DOHH2 (cell line): ENCODE measurements around the gene DAAM2.

ENCODE experiments used
- H3F3A ChIP-seq: fragments of 200-600 bp; sonication (generic), shearing (Covaris generic); 2 replicates; pipeline ENCODE4 v1.6.0; 2016; ENCODE audit warnings: antibody characterized with exemption, mild to moderate bottlenecking; ENCODE audit not compliant: control insufficient read depth, insufficient read depth
- H3K27ac ChIP-seq: fragments of 200-600 bp; sonication (generic); 2 replicates; pipeline ENCODE4 v1.5.1; 2014; ENCODE audit warnings: low read depth, mild to moderate bottlenecking, low read length, moderate library complexity
- H3K27me3 ChIP-seq: fragments of 200-600 bp; sonication (generic); 2 replicates; pipeline ENCODE4 v1.6.1; 2014; ENCODE audit warnings: mild to moderate bottlenecking, low read length, mixed read lengths; ENCODE audit not compliant: control insufficient read depth
- H3K36me3 ChIP-seq: fragments of 200-600 bp; sonication (generic); 2 replicates; pipeline ENCODE4 v1.6.1; 2014; ENCODE audit warnings: mild to moderate bottlenecking, low read length, moderate library complexity, mixed read lengths; ENCODE audit not compliant: control insufficient read depth
- H3K4me1 ChIP-seq: fragments of 200-600 bp; sonication (generic); 2 replicates; pipeline ENCODE4 v1.6.1; 2014; ENCODE audit warnings: mild to moderate bottlenecking, low read length, mixed read lengths; ENCODE audit not compliant: control insufficient read depth
- H3K4me2 ChIP-seq: fragments of 200-600 bp; sonication (generic); 2 replicates; pipeline ENCODE4 v1.6.0; 2014; ENCODE audit warnings: mild to moderate bottlenecking, low read length, moderate library complexity
- H3K4me3 ChIP-seq: fragments of 200-600 bp; sonication (generic); 2 replicates; pipeline ENCODE4 v1.5.1; 2014; ENCODE audit warnings: mild to moderate bottlenecking, low read length, mixed read lengths
- H3K79me2 ChIP-seq: fragments of 200-600 bp; sonication (generic); 2 replicates; pipeline ENCODE4 v1.6.1; 2014; ENCODE audit warnings: mild to moderate bottlenecking, low read length, mixed read lengths; ENCODE audit not compliant: control insufficient read depth
- H3K9me2 ChIP-seq: fragments of 200-600 bp; sonication (generic); replicated peaks from 2 replicates; pipeline ENCODE4 v1.6.1; 2014; ENCODE audit warnings: mild to moderate bottlenecking, low read length, mixed read lengths; ENCODE audit not compliant: control insufficient read depth
- H3K9me3 ChIP-seq: fragments of 200-600 bp; sonication (generic); 2 replicates; pipeline ENCODE4 v1.6.1; 2014; ENCODE audit warnings: antibody characterized with exemption, low read length, mixed read lengths; ENCODE audit not compliant: control insufficient read depth, insufficient read depth
- H4K20me1 ChIP-seq: fragments of 200-600 bp; sonication (generic); 2 replicates; pipeline ENCODE4 v1.6.0; 2014; ENCODE audit warnings: low read depth, mild to moderate bottlenecking, antibody characterized with exemption, low read length, moderate library complexity; ENCODE audit not compliant: control insufficient read depth, insufficient read depth
- CTCF ChIP-seq: fragments of 200-600 bp; sonication (generic); IDR thresholded peaks from one replicate; pipeline ENCODE4 v1.5.1; 2014; ENCODE audit warnings: antibody characterized with exemption, mild to moderate bottlenecking, low read depth, low read length; ENCODE audit not compliant: poor library complexity, severe bottlenecking
- EZH2phosphoT487 ChIP-seq: fragments of 200-600 bp; sonication (generic); IDR thresholded peaks from 2 replicates; pipeline ENCODE4 v1.6.1; 2017; ENCODE audit warnings: borderline replicate concordance, mild to moderate bottlenecking, antibody characterized with exemption, low read length, moderate library complexity, mixed read lengths

The DAAM2 gene

GRCh38 chr6:39924283-39924682 lies 132.1 kb downstream of the DAAM2 start:
- Histone ChIP-seq H3K79me2 (no peaks in the 10 kb centered on the region), H3K9me2 (no peaks in the 10 kb centered on the region), H3K4me2 (no peak overlapping the region), H3K9me3 (peaks cover 5% of the 10 kb centered on the region; the same call in 1 of the 2 replicates), H3K27me3 (no peaks in the 10 kb centered on the region), H3K4me1 (no peaks in the 10 kb centered on the region), H3K36me3 (no peaks in the 10 kb centered on the region), H3K27ac (no peak overlapping the region), H4K20me1 (no peaks in the 10 kb centered on the region), H3F3A (no peaks in the 10 kb centered on the region), H3K4me3 (no peak overlapping the region)
- TF ChIP-seq CTCF, result no peak
- TF ChIP-seq EZH2phosphoT487, result no peak

GRCh38 chr6:39925191-39925930 lies 133.2 kb downstream of the DAAM2 start:
- Histone ChIP-seq H3K27ac (no peak overlapping the region), H3K4me2 (no peak overlapping the region), H3K4me3 (no peak overlapping the region), H3K36me3 (no peaks in the 10 kb centered on the region), H3K9me3 (peaks cover 5% of the 10 kb centered on the region; the same call in 1 of the 2 replicates), H4K20me1 (no peaks in the 10 kb centered on the region), H3K4me1 (no peaks in the 10 kb centered on the region), H3K27me3 (no peaks in the 10 kb centered on the region), H3K79me2 (no peaks in the 10 kb centered on the region), H3K9me2 (no peaks in the 10 kb centered on the region), H3F3A (no peaks in the 10 kb centered on the region)
- TF ChIP-seq EZH2phosphoT487, result no peak
- no peak for TF ChIP-seq CTCF

GRCh38 chr6:39925931-39926290 lies 133.7 kb downstream of the DAAM2 start:
- Histone ChIP-seq H4K20me1 (no peaks in the 10 kb centered on the region), H3K79me2 (no peaks in the 10 kb centered on the region), H3K9me2 (no peaks in the 10 kb centered on the region), H3K27ac (no peak overlapping the region), H3K4me3 (no peak overlapping the region), H3K4me2 (no peak overlapping the region), H3K36me3 (no peaks in the 10 kb centered on the region), H3K27me3 (no peaks in the 10 kb centered on the region), H3K4me1 (no peaks in the 10 kb centered on the region), H3F3A (no peaks in the 10 kb centered on the region), H3K9me3 (peaks cover 5% of the 10 kb centered on the region; the same call in 1 of the 2 replicates)
- no peak for TF ChIP-seq EZH2phosphoT487
- TF ChIP-seq CTCF, result no peak
